CD4-positive, alpha-beta T cell treated with Interleukin-6 at 100 ng/mL for 8 hours (primary cell): ENCODE data around the gene TOP3A.
"Not testable (repeated sequence)": the region's sequence is repeated elsewhere in the genome, so short reads cannot be mapped to it uniquely, and the experiment has no call there.

Experiments used
- DNase-seq: peaks from one replicate; pipeline ENCODE4 v3.0.0-alpha.2; 2020; ENCODE audit warnings: mixed read lengths, low spot score

Gene TOP3A

DNA sequence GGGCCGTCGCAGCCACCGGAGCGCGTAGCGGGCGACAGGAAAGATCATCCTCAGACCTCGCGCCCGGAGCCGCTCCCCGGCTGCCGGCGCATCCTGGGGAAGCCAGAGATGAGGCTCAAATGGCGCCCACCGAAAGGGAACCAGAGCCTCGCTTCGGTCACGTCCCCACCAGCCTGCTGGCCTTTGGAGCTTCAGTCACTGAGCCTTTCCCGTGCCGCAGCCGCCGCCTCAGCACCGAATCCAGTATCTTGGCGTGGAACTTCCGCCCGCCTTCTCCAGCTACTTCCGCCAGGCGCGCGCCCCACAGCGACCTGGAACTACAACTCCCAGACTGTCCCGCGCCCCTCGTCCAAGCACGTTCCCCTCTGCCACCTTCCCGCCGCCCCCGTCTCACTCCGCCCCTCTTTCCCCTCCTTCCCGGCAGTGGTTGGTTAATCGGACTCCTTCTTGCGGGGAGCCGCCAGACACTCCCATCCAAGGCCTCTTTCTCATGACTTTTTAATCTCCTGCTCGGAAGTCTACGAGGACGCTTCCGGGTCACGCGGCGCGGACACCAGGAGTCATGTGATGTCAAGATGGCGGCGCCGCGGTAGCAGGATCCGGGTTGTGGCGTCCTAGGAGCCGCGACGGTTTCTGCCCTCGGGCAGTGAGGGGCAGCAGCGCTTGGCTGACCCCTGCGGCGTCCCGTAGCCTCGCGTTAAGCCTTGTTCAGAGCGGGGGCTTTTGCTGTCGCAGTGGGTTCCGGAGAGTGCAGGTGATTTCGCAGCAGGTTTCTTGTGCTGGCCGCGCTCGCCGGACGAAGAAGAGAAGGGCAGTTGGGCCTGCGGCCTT is at the start of gene TOP3A, which contains the start of gene SMCR8:
TOP3A (minus strand) TSS at position 264 of the 831 bp plus-strand sequence; CDS start at position 48, 216 bp downstream.
SMCR8 (plus strand) TSS at position 563 of the 831 bp plus-strand sequence. CDS start 497 bp downstream, outside the sequence.
- DNase-seq: peak; percentile 98

- no peak for DNase-seq
Measured at GRCh38 chr17:18364166-18364565, 49.4 kb upstream of the TOP3A start.

DNA sequence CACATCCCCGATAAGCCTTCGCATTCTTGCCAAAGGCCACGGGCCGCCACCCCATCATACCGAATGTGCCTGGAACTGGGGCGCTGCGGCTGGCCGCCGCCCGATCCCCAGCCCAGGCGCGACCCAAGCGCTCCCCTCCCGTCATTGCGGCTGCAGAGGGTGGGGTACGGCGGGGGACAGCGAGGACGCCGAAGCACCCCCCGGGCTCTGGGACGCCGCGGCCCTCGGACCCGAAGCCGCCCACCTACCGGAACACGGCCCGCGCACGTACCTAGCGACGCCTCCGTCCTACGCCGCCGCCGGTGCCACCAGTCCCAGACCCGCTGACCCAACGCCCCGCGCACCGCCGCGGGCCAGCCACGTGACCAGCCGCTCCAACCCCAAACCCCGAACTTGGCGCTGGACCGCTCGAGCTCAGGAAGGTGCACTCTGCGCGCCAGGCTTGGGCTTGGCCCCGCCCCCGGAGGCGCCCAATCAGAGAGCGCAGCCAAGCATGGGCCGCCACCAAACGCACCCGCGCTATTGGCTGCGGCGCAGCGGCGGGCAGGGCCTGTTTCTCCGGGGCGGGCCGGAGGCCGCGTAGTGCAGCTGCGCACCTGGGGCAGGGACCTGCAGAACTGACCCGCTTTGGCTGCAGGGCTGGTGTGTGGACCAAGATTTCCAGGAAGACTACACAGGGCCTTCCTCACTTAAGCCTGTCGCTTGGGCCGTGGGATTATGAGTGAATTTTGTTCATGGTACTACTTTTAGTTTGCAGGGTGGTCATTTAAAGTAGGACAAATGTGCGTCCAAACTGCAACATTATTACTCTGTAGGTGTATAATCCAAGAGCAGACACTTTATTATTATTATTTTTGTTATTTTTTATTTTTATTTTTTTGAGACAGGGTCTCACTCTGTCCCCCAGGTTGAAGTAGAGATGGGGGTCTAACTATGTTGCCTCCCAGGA is 48.6 kb upstream of the TOP3A start, which contains the start of gene SHMT1:
SHMT1 (minus strand) TSS at position 450 of the 949 bp plus-strand sequence. CDS start 7,569 bp downstream, outside the sequence.
- DNase-seq: peak; percentile 89

- DNase-seq: no peak
Measured at GRCh38 chr17:18362698-18363100, 47.9 kb upstream of the TOP3A start.

- no peak for DNase-seq
Measured at GRCh38 chr17:18361837-18362697, 47.3 kb upstream of the TOP3A start.

DNA sequence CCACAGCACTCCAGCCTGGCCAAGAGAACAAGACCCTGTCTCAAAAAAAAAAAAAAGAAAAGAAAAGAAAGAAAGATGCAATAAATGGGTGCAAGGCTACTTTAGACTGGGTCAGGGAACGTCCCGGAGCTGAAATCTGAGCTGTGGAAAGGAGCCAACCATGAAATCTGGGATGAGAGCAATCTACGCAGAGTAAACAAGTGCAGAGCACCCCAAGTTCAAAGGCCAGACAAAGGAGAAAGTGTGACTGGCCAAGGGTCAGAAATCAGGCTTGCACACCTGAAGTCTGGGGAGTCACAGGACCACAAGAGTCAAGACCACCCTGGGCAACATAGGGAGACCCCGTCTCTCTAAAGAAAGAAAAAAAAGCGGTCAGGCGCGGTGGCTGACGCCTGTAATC is 45.7 kb upstream of the TOP3A start:
- no peak for DNase-seq

- DNase-seq: no peak
Measured at GRCh38 chr17:18356624-18357023, 41.8 kb upstream of the TOP3A start.

DNA sequence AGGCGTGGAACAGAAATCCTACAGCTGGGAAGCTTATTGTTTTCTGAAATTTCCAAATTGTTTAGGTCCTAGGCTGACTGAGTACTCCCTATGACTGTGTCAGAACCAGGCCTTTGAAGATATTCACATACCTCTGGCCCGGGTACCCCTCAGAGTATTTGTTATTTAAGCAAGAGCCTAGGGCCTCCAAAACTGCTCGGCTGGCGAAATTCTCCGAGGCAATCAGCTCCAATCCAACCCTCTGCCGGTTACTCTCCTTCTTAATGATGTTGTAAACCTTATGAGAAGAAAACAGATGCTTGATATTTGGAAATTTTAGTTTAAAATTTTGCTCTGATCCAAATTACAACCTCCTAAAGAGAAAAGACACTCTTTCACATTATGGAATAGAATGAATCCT is 38.7 kb upstream of the TOP3A start:
- DNase-seq: no peak

DNA sequence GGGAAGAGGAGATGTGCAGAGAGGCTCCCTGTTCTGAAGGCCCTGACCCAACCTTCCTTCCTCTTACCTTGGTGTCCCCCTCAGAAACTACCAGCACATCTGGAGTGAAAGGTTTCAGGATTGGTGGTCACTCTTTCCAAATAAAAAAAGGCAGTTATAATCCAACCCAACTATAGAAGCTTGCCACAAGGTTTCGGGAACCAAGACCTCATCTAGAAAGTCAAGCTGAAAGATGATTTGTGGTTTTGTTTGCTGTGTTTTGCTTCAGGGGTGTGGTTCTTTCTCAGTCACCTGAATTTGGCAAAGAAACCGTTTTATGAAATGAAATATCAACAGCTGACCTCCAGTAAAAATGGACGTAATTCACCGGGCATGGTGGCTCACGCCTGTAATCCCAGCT is 29.2 kb upstream of the TOP3A start:
- DNase-seq: no peak

DNA sequence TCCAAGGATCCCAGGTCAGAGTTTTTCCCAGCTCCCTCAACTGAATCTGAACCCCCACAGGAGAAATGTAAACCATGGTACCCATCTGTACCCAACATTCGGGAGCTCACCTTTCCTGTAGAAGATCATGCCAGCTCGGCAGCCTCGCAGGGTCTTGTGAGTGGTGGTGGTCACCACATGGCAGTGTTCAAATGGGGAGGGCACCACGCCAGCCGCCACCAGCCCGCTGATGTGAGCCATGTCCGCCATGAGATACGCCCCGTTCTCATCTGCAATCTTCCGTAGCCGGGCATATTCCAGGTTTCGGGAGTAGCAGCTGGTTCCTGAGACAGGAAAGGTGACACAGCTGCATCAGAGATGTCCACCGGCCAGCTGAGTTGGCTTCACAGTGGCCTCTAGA is 25.1 kb upstream of the TOP3A start:
- DNase-seq: no peak

DNA sequence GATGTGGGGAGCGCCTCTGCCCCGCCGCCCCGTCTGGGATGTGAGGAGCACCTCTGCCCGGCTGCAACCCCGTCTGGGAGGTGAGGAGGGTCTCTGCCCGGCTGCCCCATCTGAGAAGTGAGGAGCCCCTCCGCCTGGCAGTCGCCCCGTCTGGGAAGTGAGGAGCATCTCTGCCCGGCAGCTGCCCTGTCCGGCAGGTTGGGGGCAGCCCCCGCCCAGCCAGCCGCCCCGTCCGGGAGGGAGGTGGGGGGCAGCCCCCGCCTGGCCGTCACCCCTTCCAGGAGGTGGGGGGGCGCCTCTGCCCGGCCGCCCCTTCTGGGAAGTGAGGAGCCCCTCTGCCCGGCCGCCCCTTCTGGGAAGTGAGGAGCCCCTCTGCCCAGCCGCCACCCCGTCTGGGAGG is 23.4 kb upstream of the TOP3A start:
- DNase-seq: not testable (repeated sequence)

DNA sequence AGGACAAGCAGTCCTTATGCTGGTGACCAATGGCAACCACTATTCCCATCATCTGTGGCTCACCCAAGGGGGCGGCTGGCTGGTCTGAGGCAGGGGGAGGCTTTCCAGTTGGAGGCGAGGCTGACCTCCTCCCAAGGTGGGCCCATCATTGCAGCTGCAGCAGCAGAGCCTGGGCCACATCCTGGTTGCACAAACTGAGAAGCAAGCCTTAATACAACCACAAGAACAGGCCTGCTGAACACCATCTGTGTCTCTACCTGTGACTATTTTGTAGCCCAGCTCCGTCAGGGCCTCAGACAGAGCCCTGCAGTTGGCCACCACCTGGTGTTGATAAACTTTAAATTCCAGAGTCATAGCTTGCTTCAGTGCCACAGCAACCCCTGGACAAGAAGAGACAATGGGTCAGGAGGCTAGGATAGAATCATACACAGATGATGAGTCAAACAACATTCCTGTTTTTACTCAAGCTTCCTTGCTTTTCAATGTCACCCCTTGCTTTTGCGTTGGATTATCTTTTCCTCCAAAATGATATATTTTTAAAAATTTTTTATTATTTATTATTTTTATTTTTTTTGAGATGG is 18.2 kb upstream of the TOP3A start:
- DNase-seq: no peak

- DNase-seq: no peak
Measured at GRCh38 chr17:18331879-18332278, 17.1 kb upstream of the TOP3A start.

DNA sequence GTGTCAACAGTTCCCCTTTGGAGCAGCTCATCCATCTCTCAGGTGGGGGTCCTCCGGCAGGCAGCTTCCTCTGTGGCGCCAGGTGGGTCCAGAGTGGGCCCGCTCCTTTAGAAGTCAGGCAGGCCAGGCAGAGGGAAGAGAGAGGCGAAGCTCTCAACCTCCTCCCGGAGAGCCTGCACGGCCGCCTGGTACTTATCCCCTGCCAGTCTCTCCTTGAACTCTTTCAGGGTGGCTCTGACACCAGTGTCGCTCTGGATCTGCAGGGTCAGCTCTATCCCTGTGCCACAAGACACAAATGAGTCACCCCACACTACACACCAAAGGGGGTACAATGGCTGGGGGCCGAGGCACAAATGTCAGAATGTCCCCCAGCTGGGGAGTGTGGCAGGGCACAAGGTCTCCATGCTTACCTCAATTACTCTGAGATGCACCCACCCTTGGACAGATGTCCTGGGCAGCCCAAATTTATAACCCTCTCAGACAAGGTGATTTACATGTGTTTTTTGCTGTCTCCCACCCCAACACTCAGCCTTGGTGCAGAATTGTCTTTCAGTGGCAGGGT is 13.9 kb upstream of the TOP3A start:
- DNase-seq: no peak

DNA sequence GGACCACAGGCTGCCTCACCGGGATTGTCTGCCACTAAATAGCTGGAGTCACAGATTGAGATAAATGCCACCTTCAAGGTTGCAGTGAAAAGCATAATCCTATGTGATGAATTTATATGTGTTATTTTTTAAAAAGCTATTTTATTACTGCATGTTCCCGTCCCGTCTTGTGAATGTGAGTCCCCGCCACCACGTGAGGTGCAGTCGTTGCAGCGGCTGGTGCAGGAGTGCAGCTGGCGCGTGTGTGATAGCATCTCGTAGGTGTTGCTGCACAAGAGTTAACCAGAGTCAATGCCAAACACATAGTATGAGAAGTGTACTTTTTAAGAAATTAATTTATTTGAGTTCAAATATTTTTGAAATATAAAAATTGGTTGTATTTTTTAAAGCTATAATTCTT is 12.8 kb upstream of the TOP3A start:
- no peak for DNase-seq

- DNase-seq: no peak
Measured at GRCh38 chr17:18327093-18327492, 12.3 kb upstream of the TOP3A start.

DNA sequence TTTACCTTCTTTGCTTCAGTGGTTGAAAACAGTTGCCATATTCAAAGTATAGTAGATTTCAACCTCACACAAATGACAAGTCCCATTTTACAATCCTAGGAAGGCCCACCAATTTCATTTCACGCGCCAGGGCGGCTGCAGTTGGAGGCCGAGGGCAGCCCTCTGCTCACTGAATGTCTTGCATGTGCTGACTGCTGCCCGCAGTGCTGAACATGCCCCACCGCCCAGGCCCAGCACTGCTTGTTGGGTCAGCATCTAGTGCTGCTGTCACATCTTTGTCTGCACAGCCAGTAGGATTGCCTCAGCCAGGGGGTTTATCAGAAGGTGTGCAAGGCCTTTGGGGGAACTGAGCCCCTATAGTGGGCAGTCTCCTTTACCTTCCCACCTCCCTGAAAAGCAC is 11.8 kb upstream of the TOP3A start:
- DNase-seq: no peak

DNA sequence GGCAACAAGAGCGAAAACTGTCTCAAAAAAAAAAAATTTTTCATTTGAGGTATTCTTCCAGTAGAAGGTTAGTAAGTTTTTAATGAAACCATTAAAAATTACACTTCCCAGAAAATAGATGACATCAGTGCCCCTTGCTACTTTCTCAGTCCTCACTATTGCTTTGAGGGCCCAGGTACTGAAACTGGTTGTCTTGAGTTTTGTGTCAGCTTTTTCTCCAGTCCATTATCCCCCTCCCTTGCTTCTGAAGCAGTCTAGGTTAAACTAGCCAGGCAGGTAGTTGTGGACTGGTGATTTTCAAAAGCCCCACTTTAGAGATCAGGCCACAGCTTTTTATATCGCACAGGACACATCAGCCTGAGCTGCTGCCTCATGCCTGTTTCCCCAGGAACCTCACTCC is 11.2 kb upstream of the TOP3A start:
- DNase-seq: no peak

GRCh38 chr17:18324140-18325050 is 9.6 kb upstream of the TOP3A start:
- no peak for DNase-seq
